HCT116 (cell line): ENCODE data around the gene RIMBP2. TPM values are rescaled to one million over a fixed set of nuclear protein-coding genes. Genes with fewer than 3 reads are reported as not detected.

Source experiments
- ATAC-seq: fragments of 200-7000 bp; cut with Tn5 transposase; 2 replicates; pipeline ENCODE4 v1.9.1; 2020; ENCODE audit warnings: mild to moderate bottlenecking, moderate library complexity
- BruUV-seq: library from RNA; stranded (reverse); fragments of 400-500 nt; replicated peaks from 2 replicates; lab custom pipeline; 2021; lab: Mats Ljungman, UMichigan
- CTCF ChIA-PET: fragments of 300-600 bp; sonication (Branson Sonifier 250); formaldehyde crosslinking; loops from one replicate; lab custom pipeline; 2021; ENCODE audit warnings: antibody characterized with exemption; lab: Charles Lee
- POLR2A ChIA-PET: fragments of 300-600, 350-600 bp; sonication (Branson Sonifier 250); formaldehyde crosslinking; loops from one replicate; lab custom pipeline; 2021; ENCODE audit warnings: antibody characterized with exemption; lab: Charles Lee
- RAD21 ChIA-PET, 2 experiments: fragments of 300-600 bp; sonication (Branson Sonifier 250); formaldehyde crosslinking; loops; one replicate each; lab custom pipeline; 2023; ENCODE audit warnings: low total read pairs in 2 of 2; ENCODE audit not compliant: uncharacterized antibody in 2 of 2, unreplicated experiment in 2 of 2, low non-redundant PET in 1 of 2; lab: Charles Lee
- DNase-seq: peaks from one replicate; pipeline ENCODE4 v3.0.0-alpha.2; 2010; ENCODE audit warnings: low read depth, low spot score
- H2AFZ ChIP-seq: fragments of 200-600 bp; shearing (Covaris generic), sonication (generic); 2 replicates; pipeline ENCODE4 v1.6.1; 2017; ENCODE audit warnings: low read depth, mixed run types, mixed read lengths, antibody characterized with exemption, low read length; ENCODE audit not compliant: poor library complexity, severe bottlenecking
- H3K27ac ChIP-seq: 2 replicates; pipeline ENCODE4 v1.5.1; 2012; ENCODE audit warnings: low read depth, low read length
- H3K27me3 ChIP-seq: fragments of 200-600 bp; sonication (generic); 2 replicates; pipeline ENCODE4 v1.6.1; 2016; ENCODE audit warnings: mixed run types, low read length, mixed read lengths; ENCODE audit not compliant: insufficient read depth
- H3K36me3 ChIP-seq, 2 experiments: fragments of 200-500 bp in 1 of 2; fragments of 200-600 bp in 1 of 2; sonication (Bioruptor generic) in 1 of 2; sonication (generic) in 1 of 2; 2 replicates each; pipeline versions ENCODE4 v1.5.1 to v1.6.1; 2014 to 2016; ENCODE audit warnings: low read length in 2 of 2, inconsistent platforms in 1 of 2, mixed read lengths in 1 of 2, mixed run types in 1 of 2; ENCODE audit not compliant: insufficient read depth in 2 of 2, control insufficient read depth in 1 of 2
- H3K4me1 ChIP-seq, 2 experiments: fragments of 200-600 bp in 1 of 2; sonication (generic) in 1 of 2; 2 replicates each; pipeline versions ENCODE4 v1.5.1 to v1.6.1; 2012 to 2017; ENCODE audit warnings: low read length in 2 of 2, inconsistent platforms in 1 of 2, mild to moderate bottlenecking in 1 of 2, mixed read lengths in 1 of 2, mixed run types in 1 of 2, moderate library complexity in 1 of 2; ENCODE audit not compliant: insufficient read depth in 2 of 2, control insufficient read depth in 1 of 2
- H3K4me2 ChIP-seq: fragments of 200-600 bp; sonication (generic); 2 replicates; pipeline ENCODE4 v1.6.1; 2017; ENCODE audit warnings: mixed run types, low read length, mixed read lengths
- H3K4me3 ChIP-seq, 2 experiments: fragments of 200-600 bp in 1 of 2; sonication (generic) in 1 of 2; replicated peaks in 1 of 2; 2 replicates each; pipeline ENCODE4 v1.5.1; 2011 to 2016; ENCODE audit warnings: low read length in 2 of 2, control low read depth in 1 of 2, low read depth in 1 of 2, mild to moderate bottlenecking in 1 of 2, mixed read lengths in 1 of 2, mixed run types in 1 of 2
- H3K79me2 ChIP-seq: fragments of 200-600 bp; sonication (generic); 2 replicates; pipeline ENCODE4 v1.6.1; 2017; ENCODE audit warnings: mild to moderate bottlenecking, mixed run types, low read length, moderate library complexity, mixed read lengths; ENCODE audit not compliant: insufficient read depth
- H3K9ac ChIP-seq: fragments of 200-600 bp; sonication (generic); 2 replicates; pipeline ENCODE4 v1.6.1; 2016; ENCODE audit warnings: low read length, mixed read lengths
- H3K9me2 ChIP-seq: fragments of 200-600 bp; sonication (generic), shearing (Covaris generic); 2 replicates; pipeline ENCODE4 v1.6.1; 2017; ENCODE audit warnings: mixed run types, mild to moderate bottlenecking, moderate library complexity; ENCODE audit not compliant: insufficient read depth
- H3K9me3 ChIP-seq, 2 experiments: fragments of 200-500 bp in 1 of 2; fragments of 200-600 bp in 1 of 2; sonication (Bioruptor generic) in 1 of 2; sonication (generic) in 1 of 2; 2 replicates each; pipeline ENCODE4 v1.6.1; 2014 to 2017; ENCODE audit warnings: low read length in 2 of 2, mixed read lengths in 2 of 2, inconsistent platforms in 1 of 2, low read depth in 1 of 2, mild to moderate bottlenecking in 1 of 2, mixed run types in 1 of 2, moderate library complexity in 1 of 2; ENCODE audit not compliant: control insufficient read depth in 1 of 2, insufficient read depth in 1 of 2
- H4K20me1 ChIP-seq: fragments of 200-600 bp; sonication (generic), shearing (Covaris generic); 2 replicates; pipeline ENCODE4 v1.6.1; 2017; ENCODE audit warnings: mixed run types, mild to moderate bottlenecking, moderate library complexity; ENCODE audit not compliant: insufficient read depth
- CBX3 ChIP-seq: IDR thresholded peaks from 2 replicates; pipeline ENCODE4 v1.6.1; 2012; ENCODE audit warnings: low read depth
- CEBPB ChIP-seq: IDR thresholded peaks from 2 replicates; pipeline ENCODE4 v1.6.1; 2012; ENCODE audit warnings: low read depth
- EGR1 ChIP-seq: IDR thresholded peaks from 2 replicates; pipeline ENCODE4 v1.6.1; 2012; ENCODE audit warnings: low read depth
- ELF1 ChIP-seq: IDR thresholded peaks from 2 replicates; pipeline ENCODE4 v1.6.1; 2012; ENCODE audit warnings: low read depth, borderline replicate concordance
- EZH2 ChIP-seq: fragments of 200-600 bp; sonication (generic); IDR thresholded peaks from 2 replicates; pipeline ENCODE4 v1.6.1; 2017; ENCODE audit warnings: antibody characterized with exemption, mixed run types
- EZH2phosphoT487 ChIP-seq: fragments of 200-600 bp; IDR thresholded peaks from 2 replicates; pipeline ENCODE4 v1.6.1; 2018; ENCODE audit warnings: antibody characterized with exemption, borderline replicate concordance
- FOSL1 ChIP-seq: IDR thresholded peaks from 2 replicates; pipeline ENCODE4 v1.6.1; 2012; ENCODE audit warnings: low read depth
- JUND ChIP-seq: IDR thresholded peaks from 2 replicates; pipeline ENCODE4 v1.6.1; 2012
- POLR2A ChIP-seq: IDR thresholded peaks from 2 replicates; pipeline ENCODE4 v1.7.0; 2011; ENCODE audit warnings: borderline replicate concordance; ENCODE audit not compliant: insufficient read depth, insufficient read length; ENCODE audit errors: extremely low read depth
- POLR2AphosphoS5 ChIP-seq: IDR thresholded peaks from 2 replicates; pipeline ENCODE4 v1.6.1; 2011; ENCODE audit warnings: mild to moderate bottlenecking, low read depth, low read length, moderate library complexity
- RAD21 ChIP-seq: IDR thresholded peaks from 2 replicates; pipeline ENCODE4 v1.6.1; 2012; ENCODE audit warnings: low read depth, mild to moderate bottlenecking
- SIN3A ChIP-seq: IDR thresholded peaks from 2 replicates; pipeline ENCODE4 v1.6.1; 2012; ENCODE audit warnings: low read depth
- SP1 ChIP-seq: IDR thresholded peaks from 2 replicates; pipeline ENCODE4 v1.6.1; 2012; ENCODE audit warnings: low read depth
- SRF ChIP-seq: IDR thresholded peaks from 2 replicates; pipeline ENCODE4 v1.6.1; 2012; ENCODE audit warnings: low read depth
- TCF7L2 ChIP-seq: IDR thresholded peaks from 2 replicates; pipeline ENCODE4 v1.7.0; 2011; ENCODE audit warnings: borderline replicate concordance, inconsistent platforms; ENCODE audit not compliant: insufficient read depth, insufficient read length; ENCODE audit errors: extremely low read depth
- YY1 ChIP-seq: IDR thresholded peaks from 2 replicates; pipeline ENCODE4 v1.6.1; 2011; ENCODE audit warnings: low read length, low read depth, moderate library complexity, mild to moderate bottlenecking; ENCODE audit not compliant: insufficient replicate concordance; ENCODE audit errors: extremely low read depth
- ZFX ChIP-seq: fragments of 450-650 bp; IDR thresholded peaks from 2 replicates; pipeline ENCODE4 v1.6.1; 2017
- ZNF274 ChIP-seq: fragments of 200-500 bp; sonication (Bioruptor generic); IDR thresholded peaks from 2 replicates; pipeline ENCODE4 v1.6.1; 2014; ENCODE audit warnings: mild to moderate bottlenecking, low read depth, low read length, inconsistent platforms
- intact Hi-C: fragments of 100-400 bp; cut with micrococcal nuclease; formaldehyde crosslinking; loops from 2 replicates; pipeline ENCODE4 v1.10.0; 2022
- total RNA-seq: library from RNA; stranded (reverse); gene quantifications from one replicate; pipeline ENCODE4 v1.2.1, GENCODE V29; 2021; ENCODE audit not compliant: unreplicated experiment
- TF ChIP-seq, protein P1 (sequence below): IDR thresholded peaks from 2 replicates; pipeline ENCODE4 v1.6.1; 2012
- TF ChIP-seq, protein P2 (sequence below): IDR thresholded peaks from 2 replicates; pipeline ENCODE4 v1.6.1; 2011; ENCODE audit warnings: mild to moderate bottlenecking, low read length, moderate library complexity; ENCODE audit not compliant: insufficient replicate concordance; ENCODE audit errors: extremely low read depth

The RIMBP2 gene
- total RNA-seq, 1 experiment from 2014 or later: not detected

DNA sequence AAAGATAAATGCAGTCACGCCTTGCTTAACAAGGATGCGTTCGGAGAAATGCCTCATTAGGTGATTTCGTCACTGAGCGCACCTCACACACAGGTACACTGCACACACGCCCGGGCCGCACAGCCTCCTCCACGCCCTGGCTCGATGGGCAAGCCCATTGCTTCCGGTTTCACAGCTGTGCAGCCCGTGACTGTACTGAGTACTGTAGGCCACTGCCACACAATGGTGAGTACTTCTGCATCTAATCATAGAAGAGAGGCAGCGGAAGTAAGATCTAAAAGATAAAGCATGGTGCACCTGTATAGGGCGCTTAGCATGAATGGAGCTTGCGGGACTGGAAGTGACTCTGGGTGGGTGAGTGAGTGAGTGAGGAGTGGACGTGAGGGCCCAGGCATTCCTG lies 4.3 kb downstream of the RIMBP2 start:
- Histone ChIP-seq H3K4me1 (no peaks in the 10 kb centered on the region), H3K36me3 (no peaks in the 10 kb centered on the region), H3K9ac (no peak overlapping the region), H4K20me1 (no peaks in the 10 kb centered on the region), H3K4me3 (no peak overlapping the region), H3K79me2 (no peaks in the 10 kb centered on the region), H3K27me3 (0 out of 2 replicates have a peak, but pooled peaks cover 3% of the 10 kb centered on the region), H3K4me2 (no peak overlapping the region), H3K9me3 (no peaks in the 10 kb centered on the region), H3K27ac (no peak overlapping the region), H3K9me2 (no peaks in the 10 kb centered on the region)
- BruUV-seq: no TSS peak
- no peak for DNase-seq
- ATAC-seq: no peak
- POLR2A ChIA-PET: no interaction called here
- CTCF ChIA-PET: no interaction called here
- RAD21 ChIA-PET: no interaction called here
- intact Hi-C loops: no loop called here
- TF ChIP-seq RAD21 (no peak), CBX3 (no peak), EZH2 (no peak), CEBPB (no peak), ZNF274 (no peak), SRF (no peak), YY1 (no peak)
- TF ChIP-seq, all 23 proteins: peak for 0
- H2AFZ ChIP-seq: no peak overlapping the region

- no TSS peak for BruUV-seq
- H4K20me1 ChIP-seq: no peaks in the 10 kb centered on the region
- TF ChIP-seq, protein P1, sequence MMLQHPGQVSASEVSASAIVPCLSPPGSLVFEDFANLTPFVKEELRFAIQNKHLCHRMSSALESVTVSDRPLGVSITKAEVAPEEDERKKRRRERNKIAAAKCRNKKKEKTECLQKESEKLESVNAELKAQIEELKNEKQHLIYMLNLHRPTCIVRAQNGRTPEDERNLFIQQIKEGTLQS: no peak
- TF ChIP-seq EGR1: no peak
- TF ChIP-seq FOSL1: no peak
- TF ChIP-seq CEBPB: no peak
- TF ChIP-seq POLR2A: no peak
- TF ChIP-seq SIN3A: no peak
- no peak for TF ChIP-seq JUND
- TF ChIP-seq SP1: no peak
- no peak for TF ChIP-seq RAD21
- TF ChIP-seq SRF: no peak
- TF ChIP-seq TCF7L2: no peak
- TF ChIP-seq ELF1: no peak
- TF ChIP-seq, protein P2, sequence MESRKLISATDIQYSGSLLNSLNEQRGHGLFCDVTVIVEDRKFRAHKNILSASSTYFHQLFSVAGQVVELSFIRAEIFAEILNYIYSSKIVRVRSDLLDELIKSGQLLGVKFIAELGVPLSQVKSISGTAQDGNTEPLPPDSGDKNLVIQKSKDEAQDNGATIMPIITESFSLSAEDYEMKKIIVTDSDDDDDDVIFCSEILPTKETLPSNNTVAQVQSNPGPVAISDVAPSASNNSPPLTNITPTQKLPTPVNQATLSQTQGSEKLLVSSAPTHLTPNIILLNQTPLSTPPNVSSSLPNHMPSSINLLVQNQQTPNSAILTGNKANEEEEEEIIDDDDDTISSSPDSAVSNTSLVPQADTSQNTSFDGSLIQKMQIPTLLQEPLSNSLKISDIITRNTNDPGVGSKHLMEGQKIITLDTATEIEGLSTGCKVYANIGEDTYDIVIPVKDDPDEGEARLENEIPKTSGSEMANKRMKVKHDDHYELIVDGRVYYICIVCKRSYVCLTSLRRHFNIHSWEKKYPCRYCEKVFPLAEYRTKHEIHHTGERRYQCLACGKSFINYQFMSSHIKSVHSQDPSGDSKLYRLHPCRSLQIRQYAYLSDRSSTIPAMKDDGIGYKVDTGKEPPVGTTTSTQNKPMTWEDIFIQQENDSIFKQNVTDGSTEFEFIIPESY: no peak
- no peak for TF ChIP-seq EZH2
- no peak for TF ChIP-seq POLR2AphosphoS5
- no peak for TF ChIP-seq ZNF274
- TF ChIP-seq ZFX: no peak
- no peak for TF ChIP-seq YY1
- TF ChIP-seq EZH2phosphoT487: no peak
Measured at GRCh38 chr12:130710733-130711080, 5.4 kb downstream of the RIMBP2 start.

More at GRCh38 chr12:130710733-130711080, 5.4 kb downstream of the RIMBP2 start:
- intact Hi-C loops: no loop called here
- H3K4me3 ChIP-seq: no peak overlapping the region
- no peak overlapping the region for H3K27ac ChIP-seq
- H3K27me3 ChIP-seq: 0 out of 2 replicates have a peak, but pooled peaks cover 3% of the 10 kb centered on the region
- RAD21 ChIA-PET: no interaction called here
- ATAC-seq (no peak), DNase-seq (no peak)
- no peak overlapping the region for H3K9ac ChIP-seq
- no peaks in the 10 kb centered on the region for H3K79me2 ChIP-seq
- no peak overlapping the region for H2AFZ ChIP-seq
- POLR2A ChIA-PET: no interaction called here
- no peaks in the 10 kb centered on the region for H3K4me1 ChIP-seq
- CTCF ChIA-PET: no interaction called here
- H3K9me3 ChIP-seq: no peaks in the 10 kb centered on the region
- H3K36me3 ChIP-seq: no peaks in the 10 kb centered on the region
- H3K9me2 ChIP-seq: no peaks in the 10 kb centered on the region
- H3K4me2 ChIP-seq: no peak overlapping the region
